ENCODE measurements around the gene SHISAL1. TPM values are rescaled to one million over a fixed set of nuclear protein-coding genes. Genes with fewer than 3 reads are reported as not detected.
A peak's percentile ranks its signal among the peaks of the same experiment; 100 is the strongest.

The SHISAL1 gene
- total RNA-seq, 1 experiment from 2014 or later = 2.9 TPM

DNA sequence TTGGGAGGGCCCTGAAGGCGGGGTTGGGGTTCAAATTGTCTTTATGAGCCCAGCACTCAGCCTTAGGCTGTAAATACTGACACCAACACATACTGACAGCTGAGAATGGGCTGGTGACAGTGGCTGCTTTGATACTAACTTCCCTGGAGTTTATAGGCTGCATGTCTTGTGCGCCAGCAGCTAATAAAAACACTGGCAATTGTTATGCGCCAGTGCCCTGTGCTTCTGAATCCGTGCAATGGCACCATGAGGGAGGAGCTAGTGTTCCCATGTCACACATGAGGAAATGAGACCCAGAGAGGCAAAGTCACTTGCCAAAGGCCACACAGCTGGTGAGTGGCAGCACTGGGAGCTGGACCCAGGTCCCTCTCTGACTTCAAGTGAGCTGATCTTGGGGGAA lies 23.8 kb downstream of the SHISAL1 start:
- H3K27ac Mint-ChIP-seq = peak overlapping the region in 2 of 3 experiments; percentile 82 to 91; a peak in 6 of 7 replicates
- H3K23ac ChIP-seq (ENCODE audit: insufficient read length, low read depth, low read length) = no peak overlapping the region
- no peak overlapping the region for H3K4me2 ChIP-seq (ENCODE audit: insufficient read depth, insufficient read length, low read length)
- no peak overlapping the region for H2AK5ac ChIP-seq (ENCODE audit: insufficient read length, low read length)
- H2BK120ac ChIP-seq (ENCODE audit: low read depth, low read length, poor library complexity, severe bottlenecking) = no peak overlapping the region
- no peak overlapping the region for H3K4me3 Mint-ChIP-seq
- H2BK12ac ChIP-seq (ENCODE audit: insufficient read length, low read depth, low read length) = no peak overlapping the region
- H3K27ac ChIP-seq (ENCODE audit: insufficient read length, low read depth, low read length) = no peak overlapping the region
- H3K18ac ChIP-seq (ENCODE audit: insufficient read length, low read depth, low read length) = no peak overlapping the region
- H2AFZ ChIP-seq (ENCODE audit: low read length) = no peak overlapping the region
- no peak for DNase-seq
- H3K4me1 Mint-ChIP-seq = peaks cover 40 to 49% of the 10 kb centered on the region in 2 experiments
- no peak overlapping the region for H3K56ac ChIP-seq (ENCODE audit: insufficient read length, low read depth, low read length)
- peaks cover under 1 to 1% (median under 1%) of the 10 kb centered on the region in 3 experiments; a peak in 5 of 7 replicates for H3K36me3 Mint-ChIP-seq (ENCODE audit: insufficient read depth in 1 of 3, low read depth in 3 of 3)
- H3K23me2 ChIP-seq (ENCODE audit: insufficient read length, low read depth, low read length, poor library complexity, severe bottlenecking) = no peaks in the 10 kb centered on the region
- no peak overlapping the region for H2BK20ac ChIP-seq (ENCODE audit: low read depth, low read length, poor library complexity, severe bottlenecking)
- H3K9me3 Mint-ChIP-seq = peaks cover 1 to 3% of the 10 kb centered on the region in 2 experiments; a peak in 3 of 5 replicates
- H3K79me1 ChIP-seq (ENCODE audit: insufficient read depth, low read depth, low read length, poor library complexity, severe bottlenecking) = no peaks in the 10 kb centered on the region
- H3T11ph ChIP-seq (ENCODE audit: low read length) = no peak overlapping the region
- no peak overlapping the region for H2BK15ac ChIP-seq (ENCODE audit: low read depth, low read length)
- H4K20me1 ChIP-seq (ENCODE audit: control insufficient read depth, insufficient read depth, insufficient read length) = no peaks in the 10 kb centered on the region
- no peaks in the 10 kb centered on the region for H3K9me3 ChIP-seq (ENCODE audit: control insufficient read depth, low read depth, low read length)
- no peak overlapping the region for H4K8ac ChIP-seq (replicated peaks; ENCODE audit: insufficient read length, low read depth, low read length)
- H3K14ac ChIP-seq (ENCODE audit: insufficient read depth, low read length) = no peak overlapping the region
- H4K91ac ChIP-seq (ENCODE audit: insufficient read length, low read depth, low read length) = no peak overlapping the region
- no peaks in the 10 kb centered on the region for H3K79me2 ChIP-seq (ENCODE audit: insufficient read depth, low read length)
- H3K4me1 ChIP-seq (ENCODE audit: insufficient read depth, low read length) = no peaks in the 10 kb centered on the region; the same call in 1 of the 2 replicates
- no peaks in the 10 kb centered on the region for H3K27me3 ChIP-seq (ENCODE audit: insufficient read depth, low read length)
- H3K9ac ChIP-seq (ENCODE audit: extremely low read depth, insufficient read length, low read length) = no peak overlapping the region
- no peak overlapping the region for H2BK5ac ChIP-seq (ENCODE audit: insufficient read length, low read length)
- no peak for TF ChIP-seq CTCF (conservative IDR thresholded peaks at IDR 0.05)
- no CpG with 5 or more reads among the region's 4 CpGs for WGBS (ENCODE audit: extremely low coverage, insufficient read length, low lambda C conversion rate)
- no peaks in the 10 kb centered on the region; the same call in none of the 2 replicates for H3K27me3 Mint-ChIP-seq (ENCODE audit: low read depth)
- no peak overlapping the region for H3K4ac ChIP-seq (ENCODE audit: low read depth, low read length)
- H4K5ac ChIP-seq (ENCODE audit: insufficient read length, low read depth, low read length) = no peak overlapping the region
